Neural cell (in vitro differentiated cells): ENCODE data around the gene TBC1D8. TPM values are rescaled to one million over a fixed set of nuclear protein-coding genes. Genes with fewer than 3 reads are reported as not detected.

Source experiments
- H2AFZ ChIP-seq: fragments of 200-600, 300-800 bp; sonication (generic), shearing (Covaris generic); 2 replicates; pipeline ENCODE4 v1.6.0; 2014; ENCODE audit warnings: low read depth, mild to moderate bottlenecking, antibody characterized with exemption, low read length, moderate library complexity
- H3F3A ChIP-seq: fragments of 200-600 bp; shearing (Covaris generic); 2 replicates; pipeline ENCODE4 v1.6.1; 2016; ENCODE audit warnings: mild to moderate bottlenecking, moderate library complexity, mixed read lengths, antibody characterized with exemption, low read length; ENCODE audit not compliant: insufficient read depth, poor library complexity, severe bottlenecking
- H3K27ac ChIP-seq: fragments of 200-600, 300-800 bp; sonication (generic), shearing (Covaris generic); 2 replicates; pipeline ENCODE4 v1.5.1; 2014; ENCODE audit warnings: mild to moderate bottlenecking, low read length, moderate library complexity
- H3K27me3 ChIP-seq: fragments of 300-800, 200-600 bp; sonication (generic), shearing (Covaris generic); 2 replicates; pipeline ENCODE4 v1.6.0; 2014; ENCODE audit warnings: mild to moderate bottlenecking, low read depth, low read length, moderate library complexity; ENCODE audit not compliant: insufficient read depth
- H3K36me3 ChIP-seq: fragments of 300-800, 200-600 bp; sonication (generic), shearing (Covaris generic); 2 replicates; pipeline ENCODE4 v1.5.1; 2014; ENCODE audit warnings: mild to moderate bottlenecking, antibody characterized with exemption, low read length, moderate library complexity; ENCODE audit not compliant: insufficient read depth
- H3K4me2 ChIP-seq: fragments of 300-800, 200-600 bp; sonication (generic), shearing (Covaris generic); 2 replicates; pipeline ENCODE4 v1.6.0; 2014; ENCODE audit warnings: mild to moderate bottlenecking, low read length
- H3K4me3 ChIP-seq: fragments of 300-800, 200-600 bp; sonication (generic), shearing (Covaris generic); 2 replicates; pipeline ENCODE4 v1.5.1; 2014; ENCODE audit warnings: mild to moderate bottlenecking, low read length, moderate library complexity
- H3K79me2 ChIP-seq: fragments of 200-600 bp; shearing (Covaris generic); replicated peaks from 2 replicates; pipeline ENCODE4 v1.6.0; 2014; ENCODE audit warnings: mild to moderate bottlenecking, low read length, moderate library complexity; ENCODE audit not compliant: insufficient read depth
- H3K9ac ChIP-seq: fragments of 300-800, 200-600 bp; sonication (generic), shearing (Covaris generic); 2 replicates; pipeline ENCODE4 v1.6.1; 2016; ENCODE audit warnings: mild to moderate bottlenecking, low read length, mixed read lengths
- H3K9me2 ChIP-seq: fragments of 200-600 bp; shearing (Covaris generic); 2 replicates; pipeline ENCODE4 v1.6.1; 2016; ENCODE audit warnings: mild to moderate bottlenecking, low read length, mixed read lengths; ENCODE audit not compliant: insufficient read depth
- H3K9me3 ChIP-seq: fragments of 200-600, 300-800 bp; sonication (generic), shearing (Covaris generic); 2 replicates; pipeline ENCODE4 v1.6.1; 2016; ENCODE audit warnings: mild to moderate bottlenecking, mixed run types, low read length, moderate library complexity, mixed read lengths
- H4K20me1 ChIP-seq: fragments of 200-600 bp; shearing (Covaris generic); 2 replicates; pipeline ENCODE4 v1.6.1; 2016; ENCODE audit warnings: mild to moderate bottlenecking, mixed run types; ENCODE audit not compliant: insufficient read depth
- CTCF ChIP-seq: fragments of 450-650 bp; IDR thresholded peaks from 2 replicates; pipeline ENCODE4 v1.5.1; 2014; ENCODE audit warnings: antibody characterized with exemption, mild to moderate bottlenecking, moderate library complexity; ENCODE audit not compliant: poor library complexity, severe bottlenecking
- EP300 ChIP-seq: fragments of 450-650 bp; conservative IDR thresholded peaks from 2 replicates; pipeline ENCODE4 v1.6.1; 2014; ENCODE audit warnings: antibody characterized with exemption, mild to moderate bottlenecking, moderate library complexity; ENCODE audit not compliant: poor library complexity, severe bottlenecking
- EZH2 ChIP-seq: fragments of 200-600, 300-800 bp; shearing (Covaris generic), sonication (generic); IDR thresholded peaks from 2 replicates; pipeline ENCODE4 v1.6.1; 2014; ENCODE audit warnings: antibody characterized with exemption, low read length, borderline replicate concordance, mild to moderate bottlenecking; ENCODE audit not compliant: insufficient read depth, poor library complexity, severe bottlenecking
- MXI1 ChIP-seq: fragments of 450-650 bp; conservative IDR thresholded peaks from 2 replicates; pipeline ENCODE4 v1.6.1; 2014; ENCODE audit warnings: antibody characterized with exemption, mild to moderate bottlenecking; ENCODE audit not compliant: poor library complexity, severe bottlenecking
- POLR2AphosphoS5 ChIP-seq: IDR thresholded peaks from 2 replicates; pipeline ENCODE4 v1.6.1; 2012
- RAD21 ChIP-seq: fragments of 450-650 bp; conservative IDR thresholded peaks from 2 replicates; pipeline ENCODE4 v1.6.1; 2014; ENCODE audit warnings: antibody characterized with exemption, mild to moderate bottlenecking, moderate library complexity
- REST ChIP-seq: IDR thresholded peaks from 2 replicates; pipeline ENCODE4 v1.6.1; 2012; ENCODE audit warnings: borderline replicate concordance
- SMC3 ChIP-seq: fragments of 450-650 bp; conservative IDR thresholded peaks from 2 replicates; pipeline ENCODE4 v1.6.1; 2014; ENCODE audit warnings: antibody characterized with exemption, mild to moderate bottlenecking, moderate library complexity; ENCODE audit not compliant: poor library complexity
- TAF1 ChIP-seq: IDR thresholded peaks from 2 replicates; pipeline ENCODE4 v1.6.1; 2012; ENCODE audit warnings: low read depth
- polyA plus RNA-seq: library from polyadenylated mRNA; depleted of rRNA; stranded (reverse); fragments of >200 nt; gene quantifications from 2 replicates; pipeline ENCODE4 v1.2.3, GENCODE V29; 2014

The TBC1D8 gene
- polyA plus RNA-seq, 1 donor from 2014 or later: 5.3 TPM

- no peaks in the 10 kb centered on the region for H3K79me2 ChIP-seq
- no peaks in the 10 kb centered on the region for H3K9me3 ChIP-seq
- no peak overlapping the region for H3K4me3 ChIP-seq
- H3K36me3 ChIP-seq: no peaks in the 10 kb centered on the region
- no peaks in the 10 kb centered on the region for H3F3A ChIP-seq
- no peaks in the 10 kb centered on the region for H3K27me3 ChIP-seq
- TF ChIP-seq MXI1 (no peak), RAD21 (no peak), REST (no peak), POLR2AphosphoS5 (no peak), EZH2 (no peak), EP300 (no peak), SMC3 (no peak), CTCF (no peak), TAF1 (no peak)
- H3K27ac ChIP-seq: no peak overlapping the region
- H2AFZ ChIP-seq: no peak overlapping the region
- H3K4me2 ChIP-seq: no peak overlapping the region
- H4K20me1 ChIP-seq: no peaks in the 10 kb centered on the region
- no peaks in the 10 kb centered on the region for H3K9me2 ChIP-seq
- H3K9ac ChIP-seq: no peak overlapping the region
Measured at GRCh38 chr2:101082998-101083397, 68.2 kb downstream of the TBC1D8 start.

- Histone ChIP-seq H3K9me3 (no peaks in the 10 kb centered on the region), H3K79me2 (no peaks in the 10 kb centered on the region), H3K4me3 (no peak overlapping the region), H3K36me3 (no peaks in the 10 kb centered on the region), H3K27ac (no peak overlapping the region), H3K9me2 (no peaks in the 10 kb centered on the region), H4K20me1 (no peaks in the 10 kb centered on the region), H3F3A (no peaks in the 10 kb centered on the region), H2AFZ (no peak overlapping the region), H3K4me2 (no peak overlapping the region), H3K27me3 (no peaks in the 10 kb centered on the region), H3K9ac (no peak overlapping the region)
- TF ChIP-seq EZH2 (no peak), MXI1 (no peak), POLR2AphosphoS5 (no peak), REST (no peak)
Measured at GRCh38 chr2:101081375-101081907, 69.7 kb downstream of the TBC1D8 start.
